Heart left ventricle (tissue), 13 donors: Measurements from ENCODE around the gene USO1.

ENCODE experiments used
- POLR2A ChIP-seq, 2 donors: fragments of 450-650 bp; IDR thresholded peaks; one replicate each; pipeline ENCODE4 v1.6.1; 2017; ENCODE audit warnings: antibody characterized with exemption in 2 of 2, mild to moderate bottlenecking in 2 of 2, moderate library complexity in 2 of 2
- TF ChIP-seq, protein P1 (sequence below), 12 donors: fragments of 200-600 bp; sonication (generic) in 4 of 12; IDR thresholded peaks; one replicate each; pipeline versions ENCODE4 v1.5.0 to v1.8.0; 2018 to 2022; ENCODE audit warnings: antibody characterized with exemption in 12 of 12, mild to moderate bottlenecking in 5 of 12
- donor health status: ischemic (EF 13 %, LVEDD 7.1; RV severe dilation, severe dysfunction).
- donor health status: DM: no; HTN: yes; CAD: no.
- donor health status: DM: no; HTN: no; CAD: no.
- donor health status: ischemic (EF 25% LVEDD 6.9; RV normal size, moderate dysfunction).
- donor health status: ischemic (EF 25% LVEDD 5.7; RV mildly dilated, moderate dysfunction).
- donor health status: ischemic (EF 35%, LVEDD 5.7; RV mildly dilated, moderate dysfunction).
- donor health status: nonischemic (EF 11% LVEDD 7.7; RV severe dilation, severe dysfunction).
- donor health status: DM: yes; HTN: yes; CAD: no.
- donor health status: PGD.
- donor health status: ischemic (EF 29% LVEDD 5.4; RV normal size, mild dysfunction).
- donor health status: nonischemic (EF 23%, LVEDD 6.1; RV moderate dilation, normal function).

DNA sequence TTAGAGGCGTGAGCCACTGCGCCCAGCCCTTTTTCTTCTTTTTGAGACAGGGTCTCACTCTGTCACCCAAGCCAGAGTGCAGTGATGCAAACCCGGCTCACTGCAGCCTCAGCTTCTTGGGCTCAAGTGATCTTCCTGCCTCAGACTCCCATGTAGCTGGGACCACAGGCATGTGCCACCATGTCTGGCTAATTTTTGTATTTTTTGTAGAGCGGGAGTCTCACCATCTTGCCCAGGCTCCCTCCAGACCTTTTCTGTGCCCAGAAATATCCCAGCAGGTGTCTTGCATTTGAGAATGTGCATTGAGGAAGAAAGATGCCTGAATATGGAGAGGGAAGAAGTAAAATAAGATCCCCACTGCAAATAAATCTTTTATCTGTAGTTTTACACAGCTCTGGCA, 119.2 kb downstream of the USO1 start:
- TF ChIP-seq POLR2A (IDR thresholded peaks at IDR 0.05) = no peak
- TF ChIP-seq, protein P1, sequence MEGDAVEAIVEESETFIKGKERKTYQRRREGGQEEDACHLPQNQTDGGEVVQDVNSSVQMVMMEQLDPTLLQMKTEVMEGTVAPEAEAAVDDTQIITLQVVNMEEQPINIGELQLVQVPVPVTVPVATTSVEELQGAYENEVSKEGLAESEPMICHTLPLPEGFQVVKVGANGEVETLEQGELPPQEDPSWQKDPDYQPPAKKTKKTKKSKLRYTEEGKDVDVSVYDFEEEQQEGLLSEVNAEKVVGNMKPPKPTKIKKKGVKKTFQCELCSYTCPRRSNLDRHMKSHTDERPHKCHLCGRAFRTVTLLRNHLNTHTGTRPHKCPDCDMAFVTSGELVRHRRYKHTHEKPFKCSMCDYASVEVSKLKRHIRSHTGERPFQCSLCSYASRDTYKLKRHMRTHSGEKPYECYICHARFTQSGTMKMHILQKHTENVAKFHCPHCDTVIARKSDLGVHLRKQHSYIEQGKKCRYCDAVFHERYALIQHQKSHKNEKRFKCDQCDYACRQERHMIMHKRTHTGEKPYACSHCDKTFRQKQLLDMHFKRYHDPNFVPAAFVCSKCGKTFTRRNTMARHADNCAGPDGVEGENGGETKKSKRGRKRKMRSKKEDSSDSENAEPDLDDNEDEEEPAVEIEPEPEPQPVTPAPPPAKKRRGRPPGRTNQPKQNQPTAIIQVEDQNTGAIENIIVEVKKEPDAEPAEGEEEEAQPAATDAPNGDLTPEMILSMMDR (IDR thresholded peaks at IDR 0.05) = no peak
